Omental fat pad (tissue), 4 donors: ENCODE results near the gene PID1. TPM values are rescaled to one million over a fixed set of nuclear protein-coding genes. Genes with fewer than 3 reads are reported as not detected.

ENCODE experiments used
- ATAC-seq: fragments of 150-250 bp; one replicate; pipeline ENCODE4 v1.9.1; 2016; ENCODE audit warnings: mild to moderate bottlenecking, moderate library complexity; ENCODE audit not compliant: low FRiP score
- DNase-seq: peaks from one replicate; pipeline ENCODE4 v3.0.0-alpha.2; 2019; ENCODE audit warnings: low spot score
- total RNA-seq, 4 donors: library from RNA; depleted of rRNA; stranded (reverse); fragments of >200 nt; gene quantifications; one replicate each; pipeline ENCODE4 v1.1.0, GENCODE V29; 2016
- TF ChIP-seq, protein P1 (sequence below), 3 donors: fragments of 450-650 bp; IDR thresholded peaks; one replicate each; pipeline ENCODE4 v1.5.1; 2016 to 2017; ENCODE audit warnings: antibody characterized with exemption in 3 of 3, mild to moderate bottlenecking in 3 of 3, moderate library complexity in 2 of 3

Gene PID1
- total RNA-seq, 4 donors from 2014 or later = 20.7 to 98.7 (median 59.1) TPM

DNA sequence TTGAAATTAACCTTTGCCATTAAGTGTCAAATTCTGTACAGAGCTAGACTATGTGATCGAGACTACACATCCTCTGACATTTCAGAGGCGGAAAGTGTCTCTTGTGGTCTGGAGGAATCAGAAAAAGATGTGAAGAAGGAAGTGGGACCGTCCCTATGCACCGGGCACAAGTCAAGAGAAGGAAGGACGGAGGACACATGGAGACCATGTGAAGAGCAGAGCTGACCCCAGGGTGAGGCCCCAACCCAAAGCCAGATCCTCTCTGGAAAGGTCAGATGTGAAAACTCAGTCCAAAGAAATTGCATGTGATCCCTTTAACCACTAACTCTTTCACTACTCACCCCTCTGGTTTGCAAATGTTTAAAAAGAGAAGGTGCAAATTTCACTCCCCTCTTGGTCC lies 92.4 kb downstream of the PID1 start:
- ATAC-seq = no peak
- TF ChIP-seq, protein P1, sequence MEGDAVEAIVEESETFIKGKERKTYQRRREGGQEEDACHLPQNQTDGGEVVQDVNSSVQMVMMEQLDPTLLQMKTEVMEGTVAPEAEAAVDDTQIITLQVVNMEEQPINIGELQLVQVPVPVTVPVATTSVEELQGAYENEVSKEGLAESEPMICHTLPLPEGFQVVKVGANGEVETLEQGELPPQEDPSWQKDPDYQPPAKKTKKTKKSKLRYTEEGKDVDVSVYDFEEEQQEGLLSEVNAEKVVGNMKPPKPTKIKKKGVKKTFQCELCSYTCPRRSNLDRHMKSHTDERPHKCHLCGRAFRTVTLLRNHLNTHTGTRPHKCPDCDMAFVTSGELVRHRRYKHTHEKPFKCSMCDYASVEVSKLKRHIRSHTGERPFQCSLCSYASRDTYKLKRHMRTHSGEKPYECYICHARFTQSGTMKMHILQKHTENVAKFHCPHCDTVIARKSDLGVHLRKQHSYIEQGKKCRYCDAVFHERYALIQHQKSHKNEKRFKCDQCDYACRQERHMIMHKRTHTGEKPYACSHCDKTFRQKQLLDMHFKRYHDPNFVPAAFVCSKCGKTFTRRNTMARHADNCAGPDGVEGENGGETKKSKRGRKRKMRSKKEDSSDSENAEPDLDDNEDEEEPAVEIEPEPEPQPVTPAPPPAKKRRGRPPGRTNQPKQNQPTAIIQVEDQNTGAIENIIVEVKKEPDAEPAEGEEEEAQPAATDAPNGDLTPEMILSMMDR (IDR thresholded peaks at IDR 0.05) = no peak
- DNase-seq = no peak

DNA sequence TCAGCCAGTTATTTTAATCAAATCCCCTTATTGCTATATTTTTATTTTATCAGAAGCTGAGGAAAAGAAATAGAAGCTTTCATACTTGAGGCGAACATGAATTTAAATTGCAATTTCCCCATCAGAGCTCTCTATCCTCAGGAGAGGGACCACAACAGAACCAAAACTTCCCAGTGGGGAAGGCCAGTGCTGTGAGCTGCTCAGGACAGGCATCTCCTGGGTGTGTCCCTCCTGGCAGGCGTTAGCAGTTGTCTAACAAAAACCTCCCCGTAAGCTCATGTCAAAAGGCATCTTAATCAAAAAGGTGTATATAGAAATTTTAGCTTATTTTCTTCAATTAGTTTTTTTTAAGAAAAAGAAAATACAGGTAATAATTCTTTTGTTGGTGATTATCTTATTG lies 93.0 kb downstream of the PID1 start:
- TF ChIP-seq, protein P1 (IDR thresholded peaks at IDR 0.05) = no peak
- ATAC-seq (no peak), DNase-seq (no peak)

DNA sequence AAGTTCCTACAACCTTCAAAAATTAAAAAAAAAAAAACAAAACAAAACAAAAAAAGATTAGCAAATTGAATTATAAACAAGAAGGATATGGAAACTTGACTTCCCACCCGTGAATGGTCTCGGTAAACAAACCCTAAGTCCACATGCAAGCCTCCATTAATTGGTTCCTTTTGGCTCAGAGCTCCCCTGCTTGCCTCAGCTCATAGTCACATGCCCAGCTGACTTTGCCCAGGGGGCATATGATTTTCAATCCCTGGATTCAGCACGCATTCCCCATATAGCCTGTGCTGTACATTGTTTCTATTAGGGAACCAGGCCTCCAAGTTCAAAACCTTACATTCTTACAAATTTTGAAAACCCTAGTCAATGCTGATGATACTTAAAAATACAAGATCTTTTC lies 95.0 kb downstream of the PID1 start:
- DNase-seq (no peak), ATAC-seq (no peak)
- TF ChIP-seq, protein P1 (IDR thresholded peaks at IDR 0.05) = no peak

DNA sequence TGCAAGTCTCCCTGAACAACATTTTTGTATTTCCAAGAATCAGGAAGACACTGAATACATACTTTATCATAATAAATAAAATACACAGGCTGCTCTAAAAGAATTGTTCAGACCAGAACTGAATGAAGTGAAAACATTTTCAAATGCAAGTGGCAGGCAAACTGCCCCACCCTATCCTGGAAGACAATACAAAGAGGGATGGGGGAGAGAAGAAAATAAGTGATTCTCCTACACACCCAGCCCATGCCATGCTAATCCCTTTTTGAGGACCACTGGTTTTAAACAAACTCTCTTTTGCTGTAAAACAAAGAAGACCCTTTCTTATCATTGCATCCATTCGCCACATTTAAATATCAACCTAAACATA lies 95.6 kb downstream of the PID1 start:
- TF ChIP-seq, protein P1 (IDR thresholded peaks at IDR 0.05) = no peak
- no peak for ATAC-seq
- DNase-seq = no peak

DNA sequence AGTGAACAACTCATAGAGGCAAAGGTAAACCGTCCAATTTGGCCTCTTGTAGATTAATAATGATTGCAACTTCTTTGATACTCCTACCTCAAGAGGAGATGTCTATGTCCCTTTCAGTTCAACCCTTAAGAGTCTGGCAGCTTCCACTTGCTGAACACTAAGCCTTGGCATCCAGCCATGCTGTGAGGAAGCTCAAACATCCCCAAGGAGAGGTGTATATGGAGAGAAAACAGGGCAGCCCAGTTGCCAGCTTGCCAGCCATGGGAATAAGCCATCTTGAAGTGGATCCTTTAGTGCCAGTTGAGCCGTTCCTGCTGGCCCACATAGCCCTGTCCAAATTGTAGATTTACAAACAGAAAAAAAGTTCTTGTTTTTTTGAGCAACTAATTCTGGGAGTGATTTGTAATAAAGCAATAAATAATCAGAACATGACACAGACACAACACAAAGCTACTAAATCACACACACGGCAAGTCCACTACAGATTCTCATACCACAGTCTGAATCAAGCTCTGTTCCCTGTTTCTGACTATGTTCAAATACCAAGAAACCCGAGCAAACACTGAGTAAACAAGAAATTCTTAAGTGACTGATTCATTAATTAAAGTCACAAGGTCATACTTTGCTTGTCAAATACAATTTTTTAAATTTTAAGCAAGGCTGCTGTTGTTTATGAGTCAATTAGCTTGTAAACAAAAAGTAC lies 96.1 kb downstream of the PID1 start:
- DNase-seq (no peak), ATAC-seq (no peak)
- TF ChIP-seq, protein P1 (IDR thresholded peaks at IDR 0.05) = no peak

DNA sequence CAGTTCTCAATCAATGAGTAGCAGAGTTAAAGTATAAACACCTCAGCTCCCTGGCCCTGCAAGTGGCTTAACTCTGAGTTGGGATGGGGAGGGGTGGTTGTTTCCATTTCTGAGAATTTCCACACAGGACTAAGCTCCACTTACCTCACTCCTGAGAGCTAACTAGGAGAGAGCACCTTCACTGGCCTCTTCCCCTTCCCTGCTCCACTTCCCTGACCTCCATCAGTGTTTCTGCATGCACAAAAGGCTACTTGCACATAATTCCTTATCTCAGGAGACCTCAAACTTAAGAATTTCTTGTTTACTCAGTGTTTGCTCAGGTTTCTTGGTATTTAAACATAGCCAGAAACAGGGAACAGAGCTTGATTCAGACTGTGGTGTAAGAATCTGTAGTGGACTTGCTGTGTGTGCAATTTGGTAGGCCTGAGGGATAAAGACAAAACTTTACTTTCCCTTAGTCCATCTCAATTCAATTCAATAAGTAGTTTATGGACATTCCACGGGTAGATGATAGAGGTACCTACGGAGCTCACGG lies 97.2 kb downstream of the PID1 start:
- TF ChIP-seq, protein P1 (IDR thresholded peaks at IDR 0.05) = no peak
- ATAC-seq (no peak), DNase-seq (no peak)

DNA sequence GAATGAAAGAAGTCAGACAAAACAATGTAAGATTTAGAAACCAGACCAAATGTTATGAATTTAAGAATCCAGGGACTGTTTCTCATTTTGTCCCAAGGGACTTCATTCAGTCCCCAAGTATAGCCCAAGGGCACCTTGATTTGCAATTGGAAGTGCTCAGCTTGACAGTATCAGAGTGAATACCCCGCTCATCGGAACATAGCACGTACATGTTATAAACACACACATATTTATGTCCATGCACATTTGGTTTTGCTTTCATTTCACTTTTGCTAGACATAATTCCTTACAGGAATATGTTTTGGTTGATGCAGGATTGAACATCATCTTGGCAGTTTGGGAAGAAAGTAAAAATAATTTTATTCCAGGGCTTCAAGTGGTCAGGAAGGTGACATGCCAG lies 100.2 kb downstream of the PID1 start:
- ATAC-seq (no peak), DNase-seq (no peak)
- TF ChIP-seq, protein P1 (IDR thresholded peaks at IDR 0.05) = no peak
